T-helper 1 cell treated with Interleukin-12 subunit alpha and Interleukin-12 subunit beta and Interleukin-4 antibody, amounts not matched to agents 30 ng/mL and 1 ng/mL, for 36 hours (primary cell): ENCODE results near the gene LRRC53. TPM values are rescaled to one million over a fixed set of nuclear protein-coding genes. Genes with fewer than 3 reads are reported as not detected.

Experiments
- intact Hi-C: fragments of 100-400 bp; cut with micrococcal nuclease; formaldehyde crosslinking; loops from one replicate; pipeline ENCODE4 v1.15.1; 2024
- total RNA-seq: library from RNA; stranded (reverse); gene quantifications from 2 replicates; pipeline ENCODE4 v1.2.3, GENCODE V29; 2022

LRRC53 gene
- total RNA-seq: not detected in 2 replicates

GRCh38 chr1:74512170-74512915 is at the start of gene LRRC53:
Gene LRRC53 (minus strand): TSS chr1:74512611. CDS start chr1:74483349, 29,262 bp downstream.
- intact Hi-C loops: no loop called here

- intact Hi-C loops: no loop called here
Measured at GRCh38 chr1:74549932-74550331, 37.5 kb upstream of the LRRC53 start.

GRCh38 chr1:74548961-74549750 is 36.7 kb upstream of the LRRC53 start:
- intact Hi-C loops: no loop called here

DNA sequence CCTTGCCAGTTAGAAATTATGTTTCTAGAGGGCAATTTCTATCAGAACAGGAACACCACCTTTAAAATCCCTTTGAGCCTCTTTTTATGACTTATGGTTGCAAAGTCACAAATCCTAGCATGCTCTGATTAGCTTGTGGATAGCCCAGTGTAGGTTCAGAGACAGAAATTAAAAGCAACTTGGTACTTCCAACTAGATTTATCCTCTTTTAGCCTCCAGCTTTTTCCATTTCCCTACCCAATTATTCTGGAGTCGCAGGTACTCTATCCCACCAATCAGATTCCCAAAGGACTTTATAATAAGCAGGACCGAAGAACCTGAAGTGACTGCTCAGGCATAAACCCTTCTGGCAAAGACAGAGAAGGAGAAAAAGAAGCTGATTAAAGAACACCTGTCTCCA is 33.4 kb upstream of the LRRC53 start:
- intact Hi-C loops: no loop called here

DNA sequence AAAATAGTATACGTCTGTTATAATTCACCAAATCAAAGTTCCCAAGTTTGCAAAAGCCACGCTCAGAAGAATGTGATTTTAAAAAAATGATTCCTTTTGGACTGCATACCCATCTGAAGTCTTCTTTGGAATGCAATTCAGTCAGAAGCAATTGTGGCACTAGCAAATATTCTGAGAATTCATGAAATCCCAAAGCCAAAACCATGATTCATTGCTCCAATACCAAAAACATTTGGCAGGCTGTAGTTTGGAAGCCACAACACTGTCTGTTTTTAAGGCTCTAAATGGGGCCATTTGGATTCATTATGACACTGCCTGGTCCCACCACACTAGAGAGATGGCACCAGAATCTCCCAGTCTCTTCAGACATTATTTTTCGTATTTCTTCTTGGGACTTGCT is 21.8 kb upstream of the LRRC53 start:
- intact Hi-C loops: no loop called here

- intact Hi-C loops: no loop called here
Measured at GRCh38 chr1:74531796-74532195, 19.4 kb upstream of the LRRC53 start.

DNA sequence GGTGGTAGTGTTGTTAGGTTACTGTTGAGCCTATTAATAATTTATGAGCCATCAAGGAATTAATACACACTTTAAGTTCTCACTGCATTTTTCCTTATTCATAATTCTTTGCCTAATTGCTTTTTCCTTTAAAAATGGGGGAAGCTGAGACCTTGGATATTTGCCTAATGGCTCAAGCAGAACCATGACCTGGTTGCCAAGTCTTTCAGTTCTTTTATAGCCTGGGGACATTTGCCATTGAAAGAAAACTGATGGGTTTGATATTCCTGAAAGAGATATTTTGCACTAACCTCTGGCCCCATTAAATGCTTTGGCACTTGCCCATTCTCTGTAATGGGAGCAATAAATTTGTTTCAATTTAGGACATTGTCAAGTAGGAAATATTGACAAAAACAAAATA is 18.5 kb upstream of the LRRC53 start:
- intact Hi-C loops: no loop called here

DNA sequence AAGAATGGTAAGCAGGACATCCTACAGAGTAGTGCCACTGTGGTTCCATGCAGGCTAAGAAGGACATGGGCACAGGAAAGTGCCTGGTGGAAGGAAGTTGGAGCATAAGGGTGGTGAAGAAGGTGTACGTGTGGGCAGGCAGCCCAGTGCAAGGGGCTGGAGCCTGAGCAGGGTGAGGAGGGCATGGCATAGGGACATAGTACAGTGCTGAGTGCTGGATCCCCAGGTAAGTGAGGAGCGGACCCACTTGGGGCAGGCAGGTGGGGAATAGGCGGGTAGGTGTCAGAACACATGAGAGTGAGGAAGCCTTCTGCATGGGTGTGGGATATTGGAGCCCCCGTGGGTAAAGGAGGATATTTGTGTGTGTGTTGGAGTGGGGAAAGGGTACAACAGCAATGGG is 15.7 kb upstream of the LRRC53 start:
- intact Hi-C loops: no loop called here

- intact Hi-C loops: no loop called here
Measured at GRCh38 chr1:74526708-74527107, 14.3 kb upstream of the LRRC53 start.

DNA sequence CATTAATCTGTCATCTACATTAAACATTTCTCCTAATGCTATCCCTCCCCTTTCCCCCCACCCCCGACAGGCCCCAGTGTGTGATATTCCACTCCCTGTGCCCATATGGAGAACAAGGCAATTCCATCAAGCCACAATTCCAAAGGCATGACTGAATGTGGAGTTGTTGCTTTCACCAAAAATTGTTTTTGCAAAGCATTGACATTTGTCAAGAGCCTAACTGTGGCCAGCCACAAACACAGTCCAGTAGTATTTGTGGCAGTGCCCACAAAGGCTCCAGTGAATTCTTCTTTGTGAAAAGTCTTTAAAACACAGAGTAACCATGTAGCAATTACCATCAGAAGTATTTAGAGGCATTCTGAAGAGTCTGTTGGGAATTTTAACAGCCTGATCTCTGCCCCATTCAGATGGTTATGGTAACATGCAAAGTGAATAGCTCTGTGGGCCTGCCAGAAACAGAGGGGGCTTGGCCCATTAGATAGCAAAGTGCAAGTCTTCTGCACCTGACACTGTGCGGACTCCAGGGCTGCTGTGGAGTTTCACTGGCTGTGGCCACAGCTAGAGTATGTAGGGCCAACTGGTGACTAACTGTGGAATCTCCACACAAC is 11.6 kb upstream of the LRRC53 start:
- intact Hi-C loops: no loop called here

GRCh38 chr1:74522148-74522547 is 9.7 kb upstream of the LRRC53 start:
- intact Hi-C loops: no loop called here

GRCh38 chr1:74517599-74518051 is 5.2 kb upstream of the LRRC53 start:
- intact Hi-C loops: no loop called here

DNA sequence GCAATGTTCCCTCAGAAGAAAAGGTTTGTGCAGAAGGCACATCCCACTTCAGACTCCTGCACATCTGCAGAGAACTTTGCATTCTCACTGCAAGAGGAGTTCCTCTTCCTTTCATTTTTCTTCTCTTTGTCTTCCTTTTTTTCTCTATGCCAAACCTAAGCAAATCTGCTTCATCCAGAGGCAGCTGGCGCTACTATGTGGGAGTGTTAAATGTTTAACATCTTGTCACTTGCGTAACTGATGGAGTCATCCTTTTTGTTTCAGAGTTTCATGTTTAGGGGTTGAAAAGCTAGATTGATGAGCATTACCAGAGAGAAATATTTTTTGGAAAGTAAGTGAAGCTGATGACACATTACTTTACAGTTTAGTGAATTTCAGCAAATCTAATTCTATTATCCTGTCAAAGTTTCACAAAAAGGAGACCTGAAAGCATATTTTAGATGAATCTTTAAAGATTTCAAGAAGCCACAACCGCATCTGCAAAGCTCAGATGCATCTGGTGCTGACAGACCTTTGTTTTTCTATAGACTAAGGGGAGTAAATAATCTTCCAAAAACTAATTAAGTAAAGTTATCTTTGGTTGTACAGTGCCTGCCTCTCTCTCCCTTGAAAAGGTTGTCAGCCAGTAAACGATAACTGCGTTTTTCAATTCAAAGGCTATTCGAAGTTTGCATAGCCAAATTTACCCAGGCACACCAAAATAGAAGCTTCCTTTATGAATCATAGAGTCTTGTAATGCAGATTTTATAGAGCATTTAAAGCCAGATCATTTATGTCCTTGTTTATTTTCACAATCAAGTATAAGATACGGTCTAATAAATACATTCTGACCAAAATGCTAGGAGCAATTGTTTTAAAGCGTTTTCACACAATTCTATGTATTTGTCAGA is 1.2 kb upstream of the LRRC53 start:
- intact Hi-C loops: no loop called here

- intact Hi-C loops: no loop called here
Measured at GRCh38 chr1:74508449-74508848, 4.0 kb downstream of the LRRC53 start.

DNA sequence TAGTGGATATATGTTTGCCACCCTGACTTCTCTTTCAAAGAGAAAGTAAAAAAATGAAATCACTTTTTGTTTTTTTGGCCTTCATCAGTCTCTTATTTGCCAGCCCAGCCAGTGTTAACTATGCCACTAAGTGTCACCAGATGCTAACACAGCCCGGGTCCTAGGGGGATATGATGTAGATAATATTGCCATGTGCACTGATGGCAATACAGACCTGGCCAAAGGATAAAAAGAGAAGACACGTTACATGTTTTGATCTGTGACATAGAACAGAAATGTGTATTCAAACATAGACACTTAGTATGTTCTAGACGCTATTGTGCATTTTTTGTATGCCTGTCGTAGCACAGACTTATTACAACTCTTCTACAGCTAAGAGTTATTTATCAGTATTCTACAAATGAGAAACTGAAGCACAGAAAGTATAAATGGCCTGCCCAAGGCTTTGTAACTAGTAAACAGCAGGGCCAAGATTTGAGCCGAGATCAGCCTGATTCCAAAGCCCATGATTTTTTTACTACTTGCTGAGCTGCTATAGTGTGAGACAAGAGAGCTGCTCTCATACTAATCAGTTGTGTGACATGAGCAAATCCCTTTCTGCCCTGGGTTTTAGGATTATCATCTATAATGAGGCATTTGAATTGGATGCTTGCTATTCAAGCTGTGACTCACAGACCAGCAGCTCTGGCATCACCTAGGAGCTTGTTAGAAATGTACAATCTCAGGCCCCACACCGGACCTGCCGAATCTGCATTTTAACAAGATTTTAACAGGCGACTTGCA is 6.3 kb downstream of the LRRC53 start:
- intact Hi-C loops: no loop called here

- intact Hi-C loops: loop anchor here (1.0 to 5.0 kb wide), 2 partner anchors 187 to 665 kb away; no protein-coding TSS in a partner anchor
Measured at GRCh38 chr1:74504933-74505512, 7.4 kb downstream of the LRRC53 start.

- intact Hi-C loops: loop anchor here (1.0 to 5.0 kb wide), 2 partner anchors 188 to 664 kb away; no protein-coding TSS in a partner anchor
Measured at GRCh38 chr1:74504125-74504932, 8.1 kb downstream of the LRRC53 start.

GRCh38 chr1:74502858-74503257 is 9.6 kb downstream of the LRRC53 start:
- intact Hi-C loops: loop anchor here (5.0 kb wide), 1 partner anchor 189 kb away; no protein-coding TSS in a partner anchor

DNA sequence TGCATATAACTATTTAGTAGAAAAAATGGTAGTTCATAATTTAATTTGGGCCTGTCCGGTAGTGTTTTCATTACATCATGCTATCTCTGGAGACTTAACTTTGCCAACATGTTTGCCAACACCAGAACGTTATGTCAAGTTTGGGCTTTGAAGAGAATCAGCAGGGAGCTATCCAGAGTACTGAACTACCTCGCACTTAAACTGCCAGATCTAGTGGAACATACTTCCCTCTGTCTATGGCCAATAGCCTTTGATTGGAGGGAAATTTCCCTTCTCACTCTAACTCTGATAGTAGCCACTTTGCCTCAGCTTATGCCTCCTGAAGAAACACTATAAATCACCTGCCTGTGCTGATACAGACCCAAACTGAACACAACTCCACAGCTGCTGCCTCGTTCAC is 10.0 kb downstream of the LRRC53 start:
- intact Hi-C loops: loop anchor here (5.0 kb wide), 1 partner anchor 190 kb away; no protein-coding TSS in a partner anchor
